Fibroblast of upper back skin (primary cell): ENCODE data around the gene TMEM258.

Experiments
- DNase-seq: peaks from one replicate; pipeline ENCODE4 v3.0.0-alpha.2; 2013

The TMEM258 gene

GRCh38 chr11:61792310-61793082 lies at the start of gene TMEM258, which contains the start of gene FEN1:
TMEM258 (minus strand) TSS chr11:61792599; CDS start chr11:61792558, 41 bp downstream.
FEN1 (plus strand) TSS chr11:61792911; CDS start chr11:61795362, 2,451 bp downstream.
- DNase-seq, result peak; percentile 91

DNA sequence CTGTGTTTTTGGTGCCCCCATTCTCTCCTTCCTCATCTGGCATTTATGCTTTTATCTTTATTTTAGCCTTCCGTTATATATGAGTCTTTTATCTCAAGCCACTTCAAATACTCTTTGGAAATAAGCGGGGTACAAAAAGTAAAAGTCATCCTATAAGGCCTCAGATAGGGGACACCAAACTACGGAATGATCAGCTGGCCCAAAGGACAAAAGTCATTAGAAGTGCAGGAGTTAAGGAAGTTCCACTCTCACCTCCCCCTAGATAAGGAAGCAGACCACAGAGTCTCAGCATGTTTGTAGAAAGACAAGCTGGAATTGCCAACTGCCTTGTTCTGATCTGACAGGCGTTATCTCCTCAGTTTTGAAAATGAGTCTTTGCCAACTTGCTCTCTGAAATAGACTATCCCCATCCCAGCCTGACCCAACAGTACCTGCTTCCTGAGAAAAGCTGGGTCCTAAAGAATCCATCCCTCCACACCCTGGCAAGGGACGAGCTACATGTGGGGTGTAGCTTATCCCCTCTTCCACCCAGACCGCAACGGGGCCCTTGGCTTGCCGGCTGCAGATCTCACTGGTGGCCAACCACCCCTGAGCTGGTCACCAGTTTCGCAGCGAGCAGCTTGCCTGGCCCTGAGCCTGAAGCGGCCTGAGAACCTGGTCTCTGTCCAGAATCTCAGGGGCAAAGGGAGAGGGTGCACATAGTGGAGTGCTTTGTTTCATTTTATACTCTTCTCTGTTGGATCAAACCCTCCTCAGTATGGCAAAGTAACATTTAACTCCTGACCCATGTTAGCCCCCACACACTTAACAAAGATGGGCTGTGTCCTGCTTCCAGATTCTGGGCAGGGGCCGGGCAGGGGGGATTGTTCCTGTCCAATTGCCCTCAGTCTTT lies 49.5 kb upstream of the TMEM258 start:
- no peak for DNase-seq

DNA sequence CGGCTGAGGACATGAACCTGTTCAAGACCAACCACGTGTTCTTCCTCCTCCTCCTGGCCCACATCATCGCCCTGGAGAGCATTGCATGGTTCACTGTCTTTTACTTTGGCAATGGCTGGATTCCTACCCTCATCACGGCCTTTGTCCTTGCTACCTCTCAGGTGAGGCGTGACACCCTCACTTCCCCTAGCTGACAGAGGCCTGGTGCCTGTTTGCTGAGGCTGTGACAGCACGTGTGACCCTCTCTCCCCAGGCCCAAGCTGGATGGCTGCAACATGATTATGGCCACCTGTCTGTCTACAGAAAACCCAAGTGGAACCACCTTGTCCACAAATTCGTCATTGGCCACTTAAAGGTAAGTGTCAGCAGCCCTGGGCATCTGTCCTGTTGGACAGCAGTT lies 48.0 kb upstream of the TMEM258 start:
- DNase-seq, result no peak

GRCh38 chr11:61839742-61840141 lies 47.3 kb upstream of the TMEM258 start:
- DNase-seq, result no peak

- no peak for DNase-seq
These were observed 46.5 kb upstream of the TMEM258 start for GRCh38 chr11:61838921-61839320.

- no peak for DNase-seq
These were observed 46.1 kb upstream of the TMEM258 start for GRCh38 chr11:61838501-61838900.

GRCh38 chr11:61837411-61838005 lies 45.1 kb upstream of the TMEM258 start:
- DNase-seq, result no peak

DNA sequence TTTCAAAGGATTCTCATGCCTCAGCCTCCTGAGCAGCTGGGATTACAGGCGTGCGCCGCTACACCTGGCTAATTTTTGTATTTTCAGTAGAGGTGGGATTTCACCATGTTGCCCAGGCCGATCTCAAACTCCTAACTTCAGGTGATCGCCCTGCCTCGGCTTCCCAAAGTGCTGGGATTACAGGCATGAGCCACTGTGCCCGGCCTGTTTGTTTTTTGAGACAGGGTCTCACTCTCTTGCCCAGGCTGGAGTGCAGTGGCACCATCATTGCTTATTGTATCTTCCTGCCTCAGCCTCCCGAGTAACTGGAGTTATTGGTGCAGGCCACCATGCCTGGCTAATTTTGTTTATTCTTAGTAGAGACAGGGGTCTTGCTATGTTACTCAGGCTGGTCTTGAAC lies 43.8 kb upstream of the TMEM258 start:
- DNase-seq, result no peak

DNA sequence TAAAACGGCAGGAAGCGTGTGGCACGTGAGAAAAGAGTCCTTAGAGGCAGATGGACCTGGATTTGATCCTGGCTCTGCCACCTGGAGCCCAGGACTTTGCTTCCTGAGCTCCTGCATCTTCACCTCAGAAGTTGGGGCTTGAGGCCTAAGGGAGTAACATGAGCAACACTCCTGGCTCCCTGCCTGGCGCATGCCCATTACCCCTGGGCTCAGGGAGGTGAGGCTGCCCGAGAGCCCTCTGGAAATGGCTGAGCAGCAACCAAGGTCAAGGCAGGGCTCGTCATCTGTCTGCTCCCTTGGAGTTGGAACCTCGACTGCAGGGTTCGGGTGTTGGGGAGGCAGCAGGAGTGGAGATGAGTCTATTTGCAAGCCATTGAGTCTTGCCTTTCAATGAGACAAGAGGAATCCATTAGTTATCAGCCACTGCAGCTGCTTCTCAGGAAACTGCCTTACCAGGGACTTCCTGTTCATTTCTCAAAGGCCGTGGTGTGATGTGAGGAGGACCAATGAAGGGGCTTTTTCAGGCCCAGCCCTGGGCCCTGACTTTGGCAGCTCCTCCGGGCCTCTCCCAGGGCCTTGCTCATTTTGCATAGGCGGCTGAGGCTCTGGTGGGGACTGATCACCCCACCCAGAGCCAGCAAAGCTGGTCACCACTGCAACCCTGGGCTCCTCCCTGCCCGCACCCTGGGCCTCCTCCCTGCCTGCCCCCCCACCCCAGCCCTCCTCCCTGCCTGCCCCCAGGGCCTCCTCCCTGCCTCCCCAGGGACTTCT lies 42.1 kb upstream of the TMEM258 start:
- DNase-seq, result peak; percentile 74

DNA sequence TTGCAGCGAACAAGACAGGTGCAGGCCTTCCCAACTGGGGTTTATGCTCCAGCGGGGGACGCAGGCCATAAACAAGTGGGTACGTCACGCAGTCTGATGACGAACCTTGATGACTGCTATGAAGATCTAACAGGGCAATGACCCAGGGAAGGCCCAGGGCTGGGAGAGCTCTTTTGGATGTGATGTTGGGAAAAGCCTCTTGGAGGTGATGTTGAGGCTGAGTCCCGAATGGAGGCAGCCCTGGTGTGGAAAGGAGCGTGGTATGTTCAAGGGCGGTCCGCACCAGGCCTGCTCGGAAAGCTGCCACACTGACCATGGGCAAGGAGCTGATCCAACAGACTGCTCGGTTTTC lies 41.5 kb upstream of the TMEM258 start:
- DNase-seq, result no peak

DNA sequence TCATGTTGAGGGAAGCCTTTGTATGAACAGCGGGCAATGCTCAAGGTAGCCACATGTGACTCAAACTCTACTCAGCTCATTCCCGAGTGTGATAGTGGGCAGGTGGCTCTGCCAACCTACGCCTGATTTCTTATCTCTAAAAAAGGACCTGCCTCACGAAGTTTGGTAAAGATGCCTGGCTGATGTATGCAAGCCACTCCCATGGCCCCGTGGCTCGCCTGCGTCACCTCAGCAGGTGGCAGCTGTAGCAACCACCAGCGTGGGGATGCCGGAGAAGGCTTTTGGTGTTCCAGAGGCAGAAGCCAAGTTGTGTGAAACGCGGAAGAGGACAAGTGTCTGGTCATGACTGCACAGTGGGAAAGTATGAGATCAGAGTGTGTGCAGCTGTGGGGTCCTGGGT lies 41.1 kb upstream of the TMEM258 start:
- no peak for DNase-seq

DNA sequence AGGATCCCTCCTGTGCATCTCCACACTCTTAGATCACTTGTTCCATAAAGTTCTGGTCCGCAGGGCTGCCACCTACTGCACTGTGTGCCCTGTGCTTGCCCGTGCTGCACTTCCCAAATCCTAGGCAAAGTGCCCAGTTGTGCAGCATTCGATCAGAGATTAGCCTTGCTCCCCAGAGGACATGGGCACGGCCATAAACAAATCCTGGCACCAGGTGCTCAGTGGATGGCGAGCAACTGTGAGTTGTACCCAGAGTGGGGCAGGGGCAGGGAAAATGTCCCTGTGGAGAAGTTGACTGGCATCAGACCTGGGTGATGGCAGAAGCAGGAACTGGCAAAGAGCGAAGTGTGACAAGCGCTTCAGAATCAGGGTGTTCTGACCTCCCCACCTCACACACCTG lies 40.4 kb upstream of the TMEM258 start:
- DNase-seq, result no peak

- no peak for DNase-seq
These were observed 39.8 kb upstream of the TMEM258 start for GRCh38 chr11:61832207-61832606.

DNA sequence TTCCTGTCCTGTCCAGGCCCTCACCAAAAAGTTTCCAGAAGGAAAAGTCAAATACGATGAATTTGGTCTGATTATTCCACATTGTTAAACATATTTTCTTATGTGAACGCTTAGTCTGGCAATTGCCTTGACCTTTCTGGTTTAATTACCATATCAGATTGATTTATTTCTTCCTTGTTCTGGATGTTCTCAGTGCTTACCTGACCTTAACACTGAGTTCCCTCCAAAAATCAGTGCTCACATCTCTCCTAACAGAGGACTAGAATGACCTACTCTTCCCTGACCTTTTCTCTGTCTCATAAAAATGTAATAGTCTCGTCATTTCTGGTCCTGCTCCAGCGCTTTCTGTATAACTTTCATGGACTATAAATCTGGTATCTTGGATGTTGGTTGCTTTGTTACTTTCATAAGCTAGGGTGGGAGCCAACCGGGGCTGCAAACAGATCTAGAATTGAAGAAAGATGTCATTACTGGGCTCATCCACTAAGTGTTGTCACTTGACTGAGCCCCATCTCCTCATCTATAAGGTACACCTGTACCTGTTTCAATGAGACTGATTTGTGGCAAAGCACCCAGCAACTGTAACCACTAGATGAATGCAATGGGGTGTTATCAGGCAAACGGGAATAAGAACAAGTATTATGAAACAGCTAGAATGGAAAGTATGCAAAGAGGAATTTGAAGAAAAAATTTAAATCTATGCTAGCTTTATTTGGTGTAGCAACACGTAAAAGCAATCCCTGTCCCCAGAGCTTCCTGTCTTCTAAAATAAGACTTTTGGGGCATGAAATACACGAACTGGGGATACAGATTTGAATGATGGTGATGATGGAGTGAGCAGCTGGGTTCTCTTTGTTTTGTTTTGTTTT lies 38.1 kb upstream of the TMEM258 start:
- DNase-seq, result peak; percentile 38

- no peak for DNase-seq
These were observed 37.4 kb upstream of the TMEM258 start for GRCh38 chr11:61829806-61830205.

DNA sequence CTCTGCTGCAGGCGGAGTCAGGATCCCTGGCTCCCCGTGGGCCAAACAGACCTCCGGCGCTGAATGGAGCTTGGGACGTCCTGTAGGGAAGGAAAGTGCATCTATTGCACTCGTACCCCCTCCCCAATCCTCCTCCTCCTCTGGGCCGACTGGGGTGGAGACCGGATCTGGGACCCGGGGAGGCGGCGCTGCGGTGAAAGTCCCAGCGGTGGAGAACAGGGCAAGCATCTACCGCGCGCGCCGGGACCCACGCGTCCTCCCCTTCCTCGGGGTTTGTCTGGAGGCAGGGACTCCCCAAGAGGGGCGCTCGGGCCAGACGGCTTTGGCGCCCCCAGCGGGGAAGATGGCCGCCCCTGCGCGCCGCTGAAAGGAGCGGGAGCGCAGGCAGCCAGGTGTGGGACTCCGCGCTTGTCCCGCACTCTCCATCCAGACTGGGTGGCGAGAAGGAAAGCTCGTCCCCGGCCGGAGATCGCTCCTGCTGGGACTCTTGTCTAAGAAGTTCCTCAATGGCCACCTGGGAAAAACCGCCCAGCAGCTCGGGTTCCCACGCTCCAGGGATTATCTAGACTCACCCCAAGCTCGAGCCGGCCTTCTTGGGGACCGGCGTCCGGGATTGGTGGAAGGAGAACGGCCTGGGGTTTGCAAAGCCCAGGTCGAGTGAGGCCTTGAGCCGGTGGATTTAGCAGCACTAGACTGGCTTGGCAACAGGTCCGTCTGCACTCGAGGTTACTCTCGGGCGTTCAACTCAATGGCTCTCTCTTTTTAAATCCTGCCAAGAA lies 36.4 kb upstream of the TMEM258 start:
- peak; percentile 31 for DNase-seq

- no peak for DNase-seq
These were observed 35.9 kb upstream of the TMEM258 start for GRCh38 chr11:61828379-61828628.

DNA sequence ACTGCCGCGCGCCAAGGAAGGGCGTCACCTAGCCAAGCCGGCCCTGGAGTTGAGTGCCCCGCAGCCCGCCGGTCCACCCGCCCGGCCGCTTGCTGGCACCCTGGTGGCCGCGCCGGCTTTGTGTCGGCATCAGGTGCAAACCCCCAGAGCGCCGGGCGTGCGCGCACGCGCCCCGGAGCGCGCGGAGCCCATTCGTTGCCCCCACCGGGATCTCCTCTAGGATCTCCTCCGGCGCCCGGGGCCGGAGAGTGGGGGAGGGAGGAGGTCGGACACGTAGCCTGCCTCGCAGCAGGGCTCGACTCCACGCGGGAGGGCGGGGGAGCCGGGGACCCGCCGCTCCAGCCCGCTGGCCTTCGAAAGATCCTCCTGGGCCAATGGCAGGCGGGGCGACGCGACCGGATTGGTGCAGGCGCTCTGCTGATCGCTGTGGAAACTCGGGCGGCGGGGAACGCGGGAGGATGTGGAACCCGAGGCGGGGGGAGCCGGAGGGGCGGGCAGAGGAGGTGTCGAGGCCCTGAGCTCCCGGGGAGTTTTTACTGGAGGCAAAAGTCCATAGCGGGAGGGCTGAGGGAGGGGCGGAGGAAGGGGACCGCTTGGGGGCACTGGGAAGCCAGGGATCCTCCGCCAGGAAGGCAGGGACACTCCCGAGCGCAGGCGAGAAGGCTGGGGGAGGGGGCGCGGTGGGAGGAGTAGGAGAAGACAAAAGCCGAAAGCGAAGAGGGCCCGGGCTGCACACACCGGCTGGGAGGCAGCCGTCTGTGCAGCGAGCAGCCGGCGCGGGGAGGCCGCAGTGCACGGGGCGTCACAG lies 35.4 kb upstream of the TMEM258 start, which contains the start of gene FADS2:
Gene FADS2, plus strand, starts transcription at position 730 of the 808 bp plus-strand sequence. CDS start 91 bp downstream, outside the sequence.
- DNase-seq, result peak; percentile 96

DNA sequence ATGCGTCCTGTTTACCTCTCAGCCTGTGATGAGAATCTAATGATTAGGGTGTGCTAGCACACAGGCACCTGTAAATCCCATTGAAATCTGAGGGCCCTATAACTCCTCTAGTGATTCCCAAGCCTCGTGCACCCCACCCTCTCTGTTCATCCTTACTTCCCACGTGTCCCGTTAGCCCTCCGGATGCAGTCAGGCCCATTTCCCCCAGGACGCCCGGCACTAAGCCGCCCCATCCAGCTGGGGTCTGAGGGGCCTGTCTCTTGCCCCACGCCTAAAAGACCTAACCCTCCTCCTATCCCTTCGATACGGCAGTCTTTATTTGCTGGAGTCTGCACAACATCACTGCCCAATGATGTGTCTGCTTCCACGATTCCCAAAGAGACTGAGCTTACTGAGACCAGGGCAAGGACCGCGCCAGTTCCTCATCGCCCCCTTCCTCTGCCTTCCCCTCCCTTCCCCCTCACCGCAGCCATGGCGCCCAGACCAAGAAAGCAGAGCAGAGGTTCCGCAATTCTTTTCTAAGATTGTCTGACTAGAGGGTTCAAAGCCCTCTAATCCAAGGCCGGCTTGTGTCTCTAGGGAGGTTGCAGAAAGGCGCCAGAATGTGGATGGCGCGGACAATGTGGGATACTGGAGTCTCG lies 34.7 kb upstream of the TMEM258 start:
- no peak for DNase-seq

DNA sequence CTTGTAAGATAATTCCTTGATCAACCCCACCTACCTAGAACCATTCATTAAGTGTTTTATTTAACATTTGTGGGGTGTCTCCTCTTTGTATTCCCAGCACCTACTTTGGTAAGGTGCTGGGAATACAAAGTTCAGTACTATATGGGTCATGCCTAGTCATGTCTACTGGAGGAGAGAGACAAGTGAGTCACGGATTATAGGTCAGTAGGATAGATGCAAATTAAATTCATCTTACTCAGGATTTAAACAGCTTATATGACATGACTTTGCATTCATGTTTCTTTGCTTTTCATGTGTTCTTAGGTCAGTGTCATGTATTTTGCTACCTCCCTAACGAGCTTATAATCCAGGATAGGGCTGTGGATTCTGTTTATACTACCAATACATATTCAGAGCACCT lies 27.8 kb upstream of the TMEM258 start:
- DNase-seq, result peak; percentile 28
